Right lobe of liver (tissue), 6 donors: ENCODE measurements around the gene FGF18. TPM values are rescaled to one million over a fixed set of nuclear protein-coding genes. Genes with fewer than 3 reads are reported as not detected.

Experiments
- ATAC-seq, 4 donors: fragments of 200-7000 bp; cut with Tn5 transposase; one replicate each; pipeline ENCODE4 v1.9.1; 2020; ENCODE audit warnings: mild to moderate bottlenecking in 4 of 4, moderate library complexity in 4 of 4
- DNase-seq, 3 donors: peaks; one replicate each; pipeline ENCODE4 v3.0.0-alpha.2; 2020
- H3K27ac ChIP-seq, 3 donors: fragments of 200-600 bp; one replicate each; pipeline ENCODE4 v1.8.0; 2022
- H3K27me3 ChIP-seq, 2 donors: fragments of 200-600 bp; one replicate each; pipeline ENCODE4 v1.8.0; 2022
- H3K36me3 ChIP-seq, 4 donors: fragments of 200-600 bp; sonication (generic) in 1 of 4; one replicate each; pipeline versions ENCODE4 v1.5.1 to v1.8.0; 2017 to 2022; ENCODE audit warnings: control low read depth in 1 of 4
- H3K4me1 ChIP-seq, 4 donors: fragments of 200-600 bp; sonication (generic) in 1 of 4; one replicate each; pipeline versions ENCODE4 v1.5.1 to v1.8.0; 2017 to 2022; ENCODE audit warnings: control low read depth in 1 of 4
- H3K4me3 ChIP-seq, 3 donors: fragments of 200-600 bp; one replicate each; pipeline ENCODE4 v1.8.0; 2022
- H3K9me3 ChIP-seq, 4 donors: fragments of 200-600 bp; sonication (generic) in 1 of 4; one replicate each; pipeline versions ENCODE4 v1.5.1 to v1.8.0; 2017 to 2022; ENCODE audit warnings: control low read depth in 1 of 4
- POLR2A ChIP-seq: fragments of 450-650 bp; IDR thresholded peaks from one replicate; pipeline ENCODE4 v1.6.1; 2017; ENCODE audit warnings: antibody characterized with exemption, mild to moderate bottlenecking
- WGBS: methylation state at CpG from one replicate; pipeline ENCODE4 v1.1.6; 2018; ENCODE audit warnings: low coverage, low lambda C conversion rate; ENCODE audit not compliant: insufficient coverage; ENCODE audit errors: missing lambda C conversion rate; 5-methylcytosine and 5-hydroxymethylcytosine counted together
- intact Hi-C, 2 donors: fragments of 100-400 bp; cut with DNase I; formaldehyde crosslinking; loops; one replicate each; pipeline versions ENCODE4 v1.11.2 to v1.14.1; 2022
- total RNA-seq, 6 experiments: library from RNA; depleted of rRNA in 2 of 6; stranded (reverse); fragments of >200 nt in 2 of 6; fragmentation: NEBNext Ultra II Directional in 3 of 6; extraction: Animal tissue kit (Norgen Biotek cat#: 25700) in 3 of 6; gene quantifications; one replicate each; pipeline versions ENCODE4 v1.1.0 to v1.2.4, GENCODE V29; 2016 to 2023
- TF ChIP-seq, protein P1 (sequence below), 4 donors: fragments of 200-600 bp in 3 of 4; fragments of 450-650 bp in 1 of 4; IDR thresholded peaks; one replicate each; pipeline versions ENCODE4 v1.5.1 to v1.8.0; 2016 to 2022; ENCODE audit warnings: antibody characterized with exemption in 4 of 4, mild to moderate bottlenecking in 2 of 4
- donor health status: DM: no; HTN: yes; CAD: no.
- donor health status: DM: no; HTN: no; CAD: no.
- donor health status: DM: no; HTN: no; CAD: no.
- donor health status: DM: no; HTN: yes; CAD: no.
- donor health status: DM: no; HTN: yes; CAD: no.

The FGF18 gene
- total RNA-seq, 6 experiments from 2014 or later, result 0.12 TPM; not detected in 5

DNA sequence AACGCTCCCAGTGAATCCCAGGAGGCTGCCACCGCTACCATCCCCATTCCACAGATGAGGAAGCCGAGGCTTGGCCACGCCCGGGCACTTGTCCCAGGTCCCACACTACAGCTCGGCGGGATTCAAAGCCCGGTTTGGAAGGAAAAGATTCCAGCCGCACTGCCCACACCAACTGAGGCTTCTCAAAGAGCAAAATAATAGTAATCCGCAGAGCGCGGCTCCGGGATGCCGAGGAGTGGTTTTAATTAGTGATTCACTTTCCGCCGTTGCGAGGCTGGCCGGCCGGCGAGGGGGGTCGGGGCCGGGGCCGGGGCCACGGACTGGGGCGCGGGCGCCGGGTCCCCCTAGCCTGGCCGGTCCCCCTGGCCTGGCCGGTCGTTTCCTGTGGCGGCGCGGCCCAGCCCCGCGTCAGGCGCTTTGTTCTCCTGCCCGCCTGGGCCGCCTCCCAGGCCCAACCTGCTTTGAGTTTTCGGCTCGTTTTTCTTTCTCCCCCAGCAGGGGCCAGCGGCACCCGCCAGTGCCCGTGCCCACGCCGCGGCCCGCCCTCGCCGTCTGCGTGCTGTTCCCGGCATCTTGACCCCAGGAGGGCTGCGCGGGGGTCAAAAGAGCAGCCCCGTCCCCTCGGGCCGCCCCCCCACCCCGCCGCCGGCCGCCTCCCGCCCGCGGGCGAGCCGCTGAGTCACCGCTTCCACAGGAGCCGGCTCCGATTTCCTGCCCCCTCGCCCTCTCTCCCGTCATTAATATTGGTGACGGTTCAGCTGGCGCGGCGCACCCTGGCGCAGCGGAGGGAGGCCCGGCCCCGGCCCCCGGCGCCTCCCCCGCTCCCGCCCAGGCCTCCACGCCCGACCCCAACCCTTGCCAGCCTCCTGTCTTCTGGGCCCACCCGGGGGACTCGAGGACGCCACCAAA, 31.2 kb downstream of the FGF18 start:
- Histone ChIP-seq H3K4me1 (no peaks in the 10 kb centered on the region), H3K27ac (peak overlapping the region in 1 of 3 donors; percentile 47), H3K9me3 (no peaks in the 10 kb centered on the region), H3K36me3 (no peaks in the 10 kb centered on the region), H3K27me3 (no peaks in the 10 kb centered on the region), H3K4me3 (peak overlapping the region in 2 of 3 donors; percentile 21 to 24)
- TF ChIP-seq POLR2A, result no peak
- TF ChIP-seq, protein P1, sequence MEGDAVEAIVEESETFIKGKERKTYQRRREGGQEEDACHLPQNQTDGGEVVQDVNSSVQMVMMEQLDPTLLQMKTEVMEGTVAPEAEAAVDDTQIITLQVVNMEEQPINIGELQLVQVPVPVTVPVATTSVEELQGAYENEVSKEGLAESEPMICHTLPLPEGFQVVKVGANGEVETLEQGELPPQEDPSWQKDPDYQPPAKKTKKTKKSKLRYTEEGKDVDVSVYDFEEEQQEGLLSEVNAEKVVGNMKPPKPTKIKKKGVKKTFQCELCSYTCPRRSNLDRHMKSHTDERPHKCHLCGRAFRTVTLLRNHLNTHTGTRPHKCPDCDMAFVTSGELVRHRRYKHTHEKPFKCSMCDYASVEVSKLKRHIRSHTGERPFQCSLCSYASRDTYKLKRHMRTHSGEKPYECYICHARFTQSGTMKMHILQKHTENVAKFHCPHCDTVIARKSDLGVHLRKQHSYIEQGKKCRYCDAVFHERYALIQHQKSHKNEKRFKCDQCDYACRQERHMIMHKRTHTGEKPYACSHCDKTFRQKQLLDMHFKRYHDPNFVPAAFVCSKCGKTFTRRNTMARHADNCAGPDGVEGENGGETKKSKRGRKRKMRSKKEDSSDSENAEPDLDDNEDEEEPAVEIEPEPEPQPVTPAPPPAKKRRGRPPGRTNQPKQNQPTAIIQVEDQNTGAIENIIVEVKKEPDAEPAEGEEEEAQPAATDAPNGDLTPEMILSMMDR (IDR thresholded peaks at IDR 0.05), result no peak
- peak in 1 of 3 donors; percentile 54 for DNase-seq
- intact Hi-C loops, result no loop called here
- 50% methylated on average over 23 of the region's 88 CpGs for WGBS
- peak; percentile 16 to 60 (median 48) for ATAC-seq

DNA sequence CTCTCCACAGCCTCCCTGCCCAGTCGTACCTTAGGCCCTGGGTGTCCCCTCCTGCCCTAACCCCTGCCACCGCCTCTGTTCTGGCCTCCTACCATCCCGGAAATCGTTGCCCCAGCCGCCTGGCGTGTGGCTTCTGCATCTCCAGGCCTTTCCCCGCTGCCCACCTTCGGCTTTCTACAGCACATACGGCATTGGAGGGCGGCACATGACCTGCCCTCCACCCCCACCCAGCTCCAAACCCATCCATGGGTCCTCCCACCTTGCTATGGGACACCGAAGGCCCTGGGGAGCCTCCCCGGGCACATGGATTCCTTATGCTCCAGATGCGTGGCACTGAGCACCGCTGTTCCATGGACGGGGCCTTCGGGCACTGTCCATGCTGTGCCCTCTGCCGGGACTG, 32.0 kb downstream of the FGF18 start:
- Histone ChIP-seq H3K27me3 (no peaks in the 10 kb centered on the region), H3K27ac (no peak overlapping the region), H3K4me1 (no peaks in the 10 kb centered on the region), H3K9me3 (no peaks in the 10 kb centered on the region), H3K4me3 (no peak overlapping the region), H3K36me3 (no peaks in the 10 kb centered on the region)
- no peak for TF ChIP-seq POLR2A
- TF ChIP-seq, protein P1 (IDR thresholded peaks at IDR 0.05), result no peak
- no peak for ATAC-seq
- no peak for DNase-seq
- 74% methylated on average over 10 of the region's 17 CpGs for WGBS
- intact Hi-C loops, result no loop called here

DNA sequence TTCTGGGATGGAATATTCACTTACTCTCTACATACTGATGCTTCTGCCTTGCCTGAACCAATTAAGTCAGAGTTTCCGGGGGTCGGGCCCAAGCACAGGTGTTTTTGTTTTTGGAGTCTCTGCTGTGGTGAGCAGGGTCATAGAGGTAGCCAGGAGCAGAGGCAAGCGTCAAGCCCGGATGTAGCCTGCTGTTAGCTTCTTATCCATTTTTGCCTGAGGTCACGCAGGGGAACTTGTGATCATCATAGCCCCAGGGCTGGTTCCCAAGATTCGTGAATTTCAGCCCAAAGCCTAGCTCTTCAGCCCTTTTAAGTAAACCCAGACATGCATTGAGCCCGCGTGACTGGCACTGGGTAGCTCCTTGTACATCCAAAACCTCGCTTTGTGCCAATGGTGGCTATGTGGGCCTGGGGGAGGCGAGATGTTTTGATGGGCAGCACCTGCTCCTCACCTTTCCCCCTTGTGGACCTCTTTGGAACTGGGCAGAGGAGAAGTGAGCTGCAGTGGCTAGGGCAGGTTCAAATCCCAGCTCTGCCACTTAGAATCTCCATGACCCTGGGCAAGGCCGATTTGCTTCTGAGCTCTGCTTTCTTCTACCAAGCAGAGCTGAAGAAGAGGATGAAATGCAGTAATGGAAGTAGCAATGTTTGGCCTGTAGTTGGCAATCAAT, 33.7 kb downstream of the FGF18 start:
- 84% methylated on average over 8 of the region's 11 CpGs for WGBS
- intact Hi-C loops, result no loop called here
- Histone ChIP-seq H3K27ac (no peak overlapping the region), H3K36me3 (no peaks in the 10 kb centered on the region), H3K27me3 (no peaks in the 10 kb centered on the region), H3K4me1 (no peaks in the 10 kb centered on the region), H3K9me3 (no peaks in the 10 kb centered on the region), H3K4me3 (no peak overlapping the region)
- no peak for DNase-seq
- TF ChIP-seq, protein P1 (IDR thresholded peaks at IDR 0.05), result no peak
- no peak for TF ChIP-seq POLR2A
- no peak for ATAC-seq

DNA sequence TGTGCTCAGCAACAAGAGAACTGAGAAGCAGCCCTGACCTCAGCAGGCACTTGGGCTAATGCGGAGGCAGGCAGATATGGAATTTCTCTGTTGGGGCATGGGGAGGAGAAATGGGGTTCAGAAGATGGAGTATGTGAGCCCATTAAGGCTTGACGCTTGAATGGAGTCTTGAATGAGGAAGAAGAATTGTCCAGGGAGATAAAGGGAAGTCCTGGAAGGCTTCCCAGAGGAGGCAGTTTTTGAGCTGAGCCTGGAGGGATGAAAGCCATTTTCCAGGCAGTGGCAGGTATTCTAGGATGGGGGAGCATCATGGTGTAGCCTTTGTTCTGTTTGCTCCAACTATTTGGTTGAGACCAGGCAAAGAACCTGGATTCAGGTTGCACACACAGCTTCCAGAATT, 34.5 kb downstream of the FGF18 start:
- Histone ChIP-seq H3K27me3 (no peaks in the 10 kb centered on the region), H3K27ac (no peak overlapping the region), H3K4me1 (no peaks in the 10 kb centered on the region), H3K36me3 (no peaks in the 10 kb centered on the region), H3K9me3 (no peaks in the 10 kb centered on the region), H3K4me3 (no peak overlapping the region)
- 86% methylated on average over 2 of the region's 2 CpGs for WGBS
- no peak for TF ChIP-seq POLR2A
- TF ChIP-seq, protein P1 (IDR thresholded peaks at IDR 0.05), result no peak
- intact Hi-C loops, result no loop called here
- DNase-seq, result no peak
- no peak for ATAC-seq
